RWPE2 (cell line): ENCODE measurements around the gene OMP.

ENCODE experiments used
- ATAC-seq: fragments of 200-7000 bp; cut with Tn5 transposase; 3 replicates; pipeline ENCODE4 v1.9.1; 2021; ENCODE audit warnings: low read depth
- DNase-seq: peaks from one replicate; pipeline ENCODE4 v3.0.0-alpha.2; 2020; ENCODE audit warnings: low spot score
- H3K27ac ChIP-seq: fragments of 450-650 bp; 2 replicates; pipeline ENCODE4 v1.5.1; 2017; ENCODE audit warnings: mild to moderate bottlenecking; ENCODE audit not compliant: poor library complexity, severe bottlenecking
- H3K27me3 ChIP-seq: fragments of 250-450 bp; sonication (Bioruptor Pico); 2 replicates; pipeline ENCODE4 v1.5.1; 2021; ENCODE audit warnings: mild to moderate bottlenecking, moderate library complexity; ENCODE audit not compliant: insufficient read depth, poor library complexity, severe bottlenecking
- H3K36me3 ChIP-seq: fragments of 250-450 bp; sonication (Bioruptor Pico); 2 replicates; pipeline ENCODE4 v1.5.1; 2020; ENCODE audit warnings: low read depth, mild to moderate bottlenecking, moderate library complexity
- H3K4me1 ChIP-seq: fragments of 250-450 bp; sonication (Bioruptor Pico); 2 replicates; pipeline ENCODE4 v1.5.1; 2021; ENCODE audit warnings: mild to moderate bottlenecking, moderate library complexity; ENCODE audit not compliant: insufficient read depth, poor library complexity, severe bottlenecking
- H3K4me3 ChIP-seq: fragments of 250-450 bp; sonication (Bioruptor Pico); 2 replicates; pipeline ENCODE4 v1.5.1; 2021; ENCODE audit warnings: mild to moderate bottlenecking, moderate library complexity; ENCODE audit not compliant: severe bottlenecking
- H3K9me3 ChIP-seq: fragments of 250-450 bp; sonication (Bioruptor Pico); 2 replicates; pipeline ENCODE4 v1.5.1; 2021; ENCODE audit warnings: mild to moderate bottlenecking, moderate library complexity; ENCODE audit not compliant: severe bottlenecking
- TF ChIP-seq, protein P1 (sequence below): fragments of 450-650 bp; IDR thresholded peaks from one replicate; pipeline ENCODE4 v1.5.1; 2017; ENCODE audit warnings: mild to moderate bottlenecking, moderate library complexity; ENCODE audit not compliant: poor library complexity, severe bottlenecking

Gene OMP

DNA sequence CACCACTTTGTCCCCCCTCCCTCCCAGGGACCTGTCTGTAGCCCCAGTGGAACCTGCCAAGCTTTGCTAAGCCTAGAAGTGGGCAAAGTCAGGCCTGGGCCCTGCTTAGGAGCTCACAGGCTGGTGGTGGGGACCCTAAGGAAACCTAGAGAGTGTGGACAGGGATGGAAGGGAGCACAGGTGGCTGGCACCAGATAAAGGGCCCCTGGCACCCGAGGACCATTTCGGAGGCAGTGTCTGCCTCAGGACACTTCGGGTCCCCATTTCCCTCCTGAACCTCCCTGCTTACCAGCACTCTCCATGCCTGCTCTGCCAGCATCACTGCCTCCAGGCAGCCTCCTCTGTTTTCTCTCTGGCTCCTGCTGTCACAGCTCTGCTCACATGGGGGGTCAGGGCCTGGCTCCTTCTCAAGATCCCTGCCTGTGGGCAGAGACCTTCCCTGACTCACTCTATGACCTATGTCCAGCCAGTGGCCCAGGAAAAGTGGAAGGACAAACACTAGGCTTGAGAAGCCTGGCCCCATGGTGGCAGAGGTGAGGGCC lies 13.6 kb upstream of the OMP start:
- Histone ChIP-seq H3K9me3 (no peaks in the 10 kb centered on the region), H3K4me1 (no peaks in the 10 kb centered on the region), H3K4me3 (no peak overlapping the region), H3K27ac (no peak overlapping the region), H3K27me3 (no peaks in the 10 kb centered on the region), H3K36me3 (no peaks in the 10 kb centered on the region)
- no peak for ATAC-seq
- DNase-seq: peak; percentile 37
- TF ChIP-seq, protein P1, sequence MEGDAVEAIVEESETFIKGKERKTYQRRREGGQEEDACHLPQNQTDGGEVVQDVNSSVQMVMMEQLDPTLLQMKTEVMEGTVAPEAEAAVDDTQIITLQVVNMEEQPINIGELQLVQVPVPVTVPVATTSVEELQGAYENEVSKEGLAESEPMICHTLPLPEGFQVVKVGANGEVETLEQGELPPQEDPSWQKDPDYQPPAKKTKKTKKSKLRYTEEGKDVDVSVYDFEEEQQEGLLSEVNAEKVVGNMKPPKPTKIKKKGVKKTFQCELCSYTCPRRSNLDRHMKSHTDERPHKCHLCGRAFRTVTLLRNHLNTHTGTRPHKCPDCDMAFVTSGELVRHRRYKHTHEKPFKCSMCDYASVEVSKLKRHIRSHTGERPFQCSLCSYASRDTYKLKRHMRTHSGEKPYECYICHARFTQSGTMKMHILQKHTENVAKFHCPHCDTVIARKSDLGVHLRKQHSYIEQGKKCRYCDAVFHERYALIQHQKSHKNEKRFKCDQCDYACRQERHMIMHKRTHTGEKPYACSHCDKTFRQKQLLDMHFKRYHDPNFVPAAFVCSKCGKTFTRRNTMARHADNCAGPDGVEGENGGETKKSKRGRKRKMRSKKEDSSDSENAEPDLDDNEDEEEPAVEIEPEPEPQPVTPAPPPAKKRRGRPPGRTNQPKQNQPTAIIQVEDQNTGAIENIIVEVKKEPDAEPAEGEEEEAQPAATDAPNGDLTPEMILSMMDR: no peak

DNA sequence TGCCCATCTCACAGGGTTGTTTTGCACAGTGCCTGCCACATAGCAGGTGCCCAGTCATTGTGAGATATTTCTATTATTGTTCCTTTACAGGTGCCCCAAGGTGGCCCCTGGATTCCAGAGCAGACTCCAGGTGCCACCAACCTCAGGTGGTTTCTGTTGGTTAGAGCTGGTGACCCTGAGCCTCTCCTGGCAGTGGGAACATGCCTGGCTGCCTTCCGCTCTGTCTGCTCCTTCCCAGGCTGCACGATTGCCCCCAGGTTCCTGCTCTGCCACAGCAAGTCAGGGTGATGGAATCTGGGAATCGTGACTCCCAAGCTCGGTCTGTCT lies 12.6 kb upstream of the OMP start:
- TF ChIP-seq, protein P1: no peak
- H3K27me3 ChIP-seq: no peaks in the 10 kb centered on the region
- no peaks in the 10 kb centered on the region for H3K9me3 ChIP-seq
- H3K4me1 ChIP-seq: no peaks in the 10 kb centered on the region
- ATAC-seq (no peak), DNase-seq (peak; percentile 43)
- no peak overlapping the region for H3K27ac ChIP-seq
- H3K4me3 ChIP-seq: no peak overlapping the region
- no peaks in the 10 kb centered on the region for H3K36me3 ChIP-seq

DNA sequence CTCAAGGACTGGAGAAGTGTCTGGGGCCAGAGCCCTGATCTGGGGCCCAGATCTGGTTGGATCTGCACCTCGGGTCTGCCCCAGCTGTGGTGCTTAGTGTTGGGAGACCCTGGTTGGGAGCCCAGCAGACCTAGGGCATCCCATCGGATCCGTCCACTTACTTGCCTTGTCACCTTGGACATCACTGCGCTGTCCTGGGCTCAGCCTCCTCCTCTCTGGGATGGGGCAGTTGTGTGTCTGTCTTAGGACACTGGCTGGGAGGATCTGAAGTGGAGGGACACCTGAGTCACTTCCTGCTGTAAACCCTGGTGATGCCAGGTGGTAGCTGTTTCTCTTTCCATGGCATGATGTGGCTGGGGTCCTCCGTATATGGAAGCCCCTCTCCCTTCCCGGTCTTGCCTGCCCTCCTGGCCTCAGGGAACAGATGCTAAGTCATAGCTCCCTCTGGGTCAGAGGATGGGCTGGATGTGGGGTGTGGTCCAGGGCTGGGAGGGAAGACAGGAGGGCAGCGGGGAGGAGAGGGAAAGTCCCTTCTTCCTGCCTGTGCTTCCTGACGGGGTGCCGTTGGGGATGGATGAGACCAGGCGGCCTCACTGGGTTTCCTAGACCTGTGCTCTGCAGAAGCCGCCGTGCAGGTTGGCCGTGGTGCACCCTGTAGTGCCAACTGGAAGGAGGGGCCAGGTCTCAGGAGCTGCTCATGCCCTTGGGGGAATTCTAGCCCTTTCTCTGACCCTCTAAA lies 12.1 kb upstream of the OMP start:
- no peak overlapping the region for H3K27ac ChIP-seq
- no peaks in the 10 kb centered on the region for H3K36me3 ChIP-seq

DNA sequence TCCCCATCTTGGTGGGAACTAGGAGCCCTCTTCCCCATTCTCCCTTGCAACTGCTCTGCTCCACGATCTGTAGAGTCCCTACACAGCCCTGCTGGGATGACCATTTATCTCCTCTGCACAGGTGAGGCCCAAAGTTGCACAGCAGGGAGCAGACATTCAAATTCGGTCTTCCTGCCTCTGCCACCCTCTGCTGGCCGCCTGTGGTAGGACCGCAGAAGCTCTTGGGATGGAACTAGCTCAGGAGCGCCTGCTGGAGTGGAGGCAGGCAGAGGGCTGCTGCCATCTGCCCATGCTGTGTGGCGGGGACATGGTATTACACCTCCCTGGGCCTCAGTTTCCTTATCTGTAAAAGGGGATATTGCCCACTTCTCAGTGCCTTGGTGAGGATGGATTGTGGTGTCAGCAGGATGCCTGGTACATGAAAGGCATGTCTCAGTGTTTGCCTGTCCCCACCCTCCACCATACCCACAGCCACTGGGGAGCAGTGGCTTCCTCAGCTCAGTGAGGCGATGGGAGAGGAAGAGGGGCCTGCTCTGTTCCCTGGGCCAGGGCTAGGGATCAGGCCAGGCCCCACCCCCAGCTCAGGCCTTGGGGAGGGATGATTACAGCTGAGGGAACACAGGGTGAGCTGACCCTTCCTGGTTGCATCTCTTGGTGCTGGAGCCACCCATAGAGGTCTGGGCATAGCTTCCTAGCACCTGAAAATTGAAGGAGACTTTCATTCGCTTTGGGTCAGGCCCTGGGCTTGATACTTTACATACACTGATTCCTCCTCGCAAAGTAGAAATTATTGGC lies 11.3 kb upstream of the OMP start:
- DNase-seq: peak; percentile 59
- Histone ChIP-seq H3K9me3 (no peaks in the 10 kb centered on the region), H3K4me1 (no peaks in the 10 kb centered on the region), H3K36me3 (no peaks in the 10 kb centered on the region), H3K4me3 (no peak overlapping the region), H3K27me3 (no peaks in the 10 kb centered on the region), H3K27ac (no peak overlapping the region)
- TF ChIP-seq, protein P1: peak; percentile 92
- ATAC-seq: peak; percentile 87

More for the DNA sequence above, 12.1 kb upstream of the OMP start:
- TF ChIP-seq, protein P1: no peak
- Histone ChIP-seq H3K4me1 (no peaks in the 10 kb centered on the region), H3K9me3 (no peaks in the 10 kb centered on the region), H3K4me3 (no peak overlapping the region), H3K27me3 (no peaks in the 10 kb centered on the region)
- ATAC-seq (peak; percentile 9; the same call in 1 of the 3 replicates), DNase-seq (peak; percentile 51)
